D721Med (cell line): ENCODE measurements around the gene IRAK1.

ENCODE experiments used
- DNase-seq: peaks from one replicate; pipeline ENCODE4 v3.0.0; 2011; ENCODE audit warnings: low spot score; ENCODE audit not compliant: insufficient read length
- FAIRE-seq: peaks from 2 replicates; lab custom pipeline; 2011; peaks lifted over from hg19 to GRCh38; lab: Jason Lieb, UNC
- CTCF ChIP-seq: IDR thresholded peaks from 2 replicates; pipeline ENCODE4 v1.5.1; 2012; ENCODE audit warnings: mild to moderate bottlenecking, control low read depth; ENCODE audit not compliant: insufficient read depth; ENCODE audit errors: missing control alignments

IRAK1 gene

GRCh38 chrX:154010330-154011087 lies 9.2 kb downstream of the IRAK1 start:
- FAIRE-seq (no peak), DNase-seq (no peak)

GRCh38 chrX:154008521-154008920 lies 11.2 kb downstream of the IRAK1 start:
- TF ChIP-seq CTCF = no peak
- DNase-seq (no peak), FAIRE-seq (no peak)

More at GRCh38 chrX:154010330-154011087, 9.2 kb downstream of the IRAK1 start:
- no peak for TF ChIP-seq CTCF

- TF ChIP-seq CTCF = no peak
- no peak for DNase-seq
- no peak for FAIRE-seq
These were observed 12.8 kb downstream of the IRAK1 start for GRCh38 chrX:154006947-154007346.

- no peak for TF ChIP-seq CTCF
- no peak for DNase-seq
- FAIRE-seq = no peak
These were observed 15.4 kb downstream of the IRAK1 start for GRCh38 chrX:154004315-154004714.

GRCh38 chrX:154002215-154002719 lies 17.4 kb downstream of the IRAK1 start:
- no peak for TF ChIP-seq CTCF
- no peak for FAIRE-seq
- DNase-seq = no peak

GRCh38 chrX:154000051-154000450 lies 19.7 kb downstream of the IRAK1 start:
- FAIRE-seq (no peak), DNase-seq (no peak)
- TF ChIP-seq CTCF = no peak

- TF ChIP-seq CTCF = no peak
- FAIRE-seq (no peak), DNase-seq (no peak)
These were observed 20.2 kb downstream of the IRAK1 start for GRCh38 chrX:153999359-154000037.
